Measurements from ENCODE around the gene MED13L.
"Not testable (repeated sequence)": the region's sequence is repeated elsewhere in the genome, so short reads cannot be mapped to it uniquely, and the experiment has no call there.

The MED13L gene

DNA sequence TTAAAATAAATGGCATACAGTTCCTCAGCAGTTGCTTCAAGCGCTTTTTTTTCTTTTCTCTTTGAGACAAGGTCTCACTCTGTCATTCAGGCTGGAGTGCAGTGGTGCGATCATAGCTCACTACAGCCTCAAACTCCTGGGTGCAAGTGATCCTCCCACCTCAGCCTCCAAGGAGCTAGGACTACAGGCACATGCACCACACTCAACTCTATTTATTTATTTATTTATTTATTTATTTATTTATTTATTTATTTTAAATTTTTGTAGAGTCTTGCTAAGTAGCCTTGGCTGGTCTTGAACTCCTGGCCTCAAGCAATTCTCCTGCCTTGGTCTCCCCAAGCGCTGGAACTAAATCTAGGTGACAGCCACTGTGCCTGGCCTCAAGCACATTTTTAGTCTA lies 132.0 kb downstream of the MED13L start:
- DNase-seq: no peak

DNA sequence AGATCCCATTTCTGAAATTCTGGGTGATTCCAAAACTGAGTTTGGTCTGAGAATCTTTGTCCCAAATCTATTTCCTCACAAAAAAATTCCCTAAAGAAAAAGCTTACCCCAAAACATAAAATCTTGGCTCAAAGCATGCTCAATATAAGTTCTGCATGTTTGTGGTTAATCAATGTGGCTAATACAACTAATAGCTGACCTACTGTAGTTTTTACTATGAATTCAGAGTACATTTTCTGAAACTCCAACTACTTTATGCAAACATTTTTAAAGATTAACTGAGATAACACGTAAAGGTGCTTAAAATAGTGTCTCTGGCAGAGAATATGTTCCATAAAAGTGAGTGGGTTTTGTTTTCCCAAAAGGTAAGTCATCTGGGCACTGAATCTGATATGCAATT lies 133.1 kb downstream of the MED13L start:
- DNase-seq: no peak

DNA sequence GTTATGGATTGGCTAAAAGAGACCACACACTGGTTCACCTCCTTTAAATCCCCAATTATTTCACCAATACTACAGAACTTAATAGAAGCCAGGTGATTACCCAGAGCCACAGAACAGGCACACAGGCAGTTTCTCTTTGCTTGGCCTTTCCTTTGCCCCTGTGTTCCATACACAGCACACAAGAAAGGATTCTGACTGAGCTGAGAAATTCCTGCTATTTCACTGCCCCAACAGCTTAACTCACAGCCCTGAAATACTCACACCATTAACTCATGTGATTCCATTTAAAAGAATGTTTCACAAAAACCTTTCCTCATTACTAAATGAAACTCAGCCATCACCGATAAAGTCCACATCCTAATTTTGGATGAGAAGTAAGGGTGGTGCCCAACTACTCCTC lies 133.6 kb downstream of the MED13L start:
- DNase-seq: no peak

DNA sequence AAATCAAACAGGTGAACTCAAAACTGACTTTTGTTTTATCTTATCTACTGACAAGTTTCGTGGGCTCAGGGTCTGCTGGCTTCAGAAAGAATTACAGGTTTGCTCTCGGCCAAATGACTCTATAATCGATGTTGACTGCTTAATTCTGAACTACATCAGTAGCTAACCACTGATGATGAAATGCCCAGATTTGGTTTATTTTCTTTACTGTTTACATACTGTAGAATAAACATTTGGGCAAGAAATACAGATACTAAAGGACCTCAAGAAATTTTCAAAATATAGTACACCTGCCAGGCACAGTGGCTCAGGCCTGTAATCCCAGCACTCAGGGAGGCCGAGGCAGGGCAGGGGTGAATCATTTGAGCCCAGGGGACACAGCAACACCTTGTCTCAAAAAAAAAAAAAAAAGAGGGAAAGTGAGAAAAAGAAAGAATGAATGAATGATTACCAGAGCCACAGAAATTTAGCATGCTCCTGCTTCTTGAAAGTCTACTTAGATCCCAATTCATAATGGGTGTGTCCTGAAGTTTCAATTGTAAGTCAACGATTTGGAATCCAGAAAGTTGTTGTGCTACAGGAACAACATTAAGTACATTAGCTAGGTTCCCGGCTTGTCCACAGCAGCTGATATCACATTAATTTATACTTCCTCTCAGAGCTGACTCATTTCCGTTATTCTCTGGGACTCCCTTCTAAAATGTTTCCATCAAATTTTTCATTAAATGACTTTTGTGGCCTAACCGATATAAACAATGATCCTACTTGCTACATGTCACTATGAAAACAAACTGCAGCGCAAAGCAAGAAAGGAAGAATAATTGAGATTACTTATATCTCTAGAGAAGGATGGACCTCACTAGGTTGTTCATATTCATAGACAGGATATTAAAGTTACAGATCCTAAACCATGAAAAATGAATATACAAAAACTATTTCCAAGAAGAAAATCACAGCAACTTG lies 134.3 kb downstream of the MED13L start:
- DNase-seq: no peak

DNA sequence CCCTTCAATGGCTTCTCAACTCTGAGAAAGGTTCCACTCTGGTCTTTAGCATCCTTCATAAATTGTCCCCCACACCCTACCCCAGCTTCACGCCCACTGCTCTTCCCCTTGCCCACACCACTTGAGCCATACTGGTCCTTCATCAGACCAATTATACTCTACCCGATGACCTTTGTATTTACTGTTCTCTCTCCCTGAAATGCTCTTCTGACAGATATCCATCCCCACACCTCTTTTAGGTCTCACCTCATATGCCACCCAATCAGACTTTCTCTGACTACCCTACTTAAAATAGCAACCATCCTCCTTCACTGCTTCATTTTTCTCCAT lies 135.7 kb downstream of the MED13L start:
- no peak for DNase-seq

DNA sequence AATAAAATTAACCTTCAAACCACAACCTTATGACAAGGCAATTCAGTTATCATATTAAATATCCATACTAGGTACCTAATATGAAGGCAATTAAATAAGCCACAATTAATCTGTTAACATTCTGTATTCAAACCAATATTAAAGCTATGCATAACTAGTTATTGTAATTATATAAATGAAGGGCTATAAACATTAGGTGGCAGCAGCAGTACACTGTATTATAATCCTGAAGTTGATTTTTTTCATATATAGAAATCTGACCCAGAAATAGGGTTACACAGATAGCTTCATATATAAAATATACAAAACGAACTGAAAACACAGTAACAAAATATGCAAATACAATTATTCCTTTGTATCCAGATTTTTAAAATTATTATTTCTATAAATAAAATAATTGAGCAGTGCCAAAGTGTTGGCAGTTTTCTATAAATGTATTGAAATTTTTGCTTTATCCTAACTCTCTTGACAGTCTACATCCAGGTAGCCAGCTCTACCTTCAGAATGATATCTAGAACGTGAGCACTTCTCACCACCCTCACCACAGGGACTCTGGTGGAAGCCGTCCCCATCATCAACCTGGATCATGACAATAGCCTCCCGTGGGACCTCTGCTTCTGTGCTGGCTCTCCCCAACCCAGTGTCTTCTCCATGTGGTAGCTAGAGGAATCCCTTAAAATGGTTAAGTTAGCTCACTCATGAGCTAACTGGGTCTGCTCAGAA lies 136.2 kb downstream of the MED13L start:
- no peak for DNase-seq

DNA sequence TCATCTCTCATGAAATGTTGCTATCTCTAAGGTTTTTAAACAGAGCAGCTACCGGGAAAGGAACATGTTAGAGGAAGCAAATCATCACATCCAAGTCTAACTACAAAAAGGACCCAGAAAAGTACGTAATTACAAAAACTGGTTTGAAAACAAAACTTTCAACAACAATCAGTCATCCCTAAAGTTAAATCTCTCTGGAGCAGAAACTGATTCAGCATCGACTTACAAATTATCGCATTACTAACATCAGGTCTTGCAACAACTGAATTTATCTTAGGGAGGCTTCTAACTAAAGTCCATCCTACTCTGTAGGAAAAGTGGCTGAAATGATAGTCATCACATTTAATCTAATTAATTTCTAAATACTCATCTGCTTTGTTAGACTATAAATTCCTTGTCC lies 137.0 kb downstream of the MED13L start:
- DNase-seq: no peak

DNA sequence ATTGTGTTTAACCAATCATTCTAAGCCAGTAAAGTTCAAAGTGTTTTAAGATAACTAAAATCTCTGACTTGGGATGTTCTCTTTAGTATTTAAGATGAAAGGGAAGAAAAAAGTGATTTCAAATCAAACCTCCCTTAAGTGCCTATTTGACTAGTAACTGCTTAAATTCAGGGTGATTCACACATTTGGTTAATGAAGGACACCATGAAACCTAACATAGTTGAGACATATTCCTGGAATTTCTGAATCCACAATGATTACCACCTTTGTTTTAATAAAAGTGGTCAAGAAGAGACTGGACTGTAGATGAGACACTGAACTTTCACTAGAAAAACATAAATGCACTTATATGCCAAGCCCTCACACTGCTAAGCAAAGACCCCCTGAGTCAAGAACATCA lies 138.7 kb downstream of the MED13L start:
- no peak for DNase-seq

DNA sequence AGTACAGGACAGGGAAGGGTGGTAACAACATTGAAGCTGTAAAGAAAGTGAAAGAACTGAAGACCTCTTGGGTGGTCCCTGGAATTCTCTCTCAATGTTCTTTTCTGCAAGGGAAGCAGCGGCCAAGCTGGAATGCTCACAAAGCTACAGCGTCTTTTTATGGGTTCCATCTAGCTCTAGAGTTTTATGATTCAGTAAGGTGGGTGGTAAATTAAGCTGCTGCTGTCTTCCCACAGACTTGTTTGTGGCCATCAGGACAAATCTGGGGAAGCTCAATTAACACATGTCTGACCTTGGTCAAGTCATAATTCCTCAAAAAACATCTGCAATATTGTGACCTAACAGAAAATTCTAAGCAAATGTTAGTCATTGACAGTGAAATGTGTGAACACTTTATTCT lies 139.1 kb downstream of the MED13L start:
- DNase-seq: no peak

DNA sequence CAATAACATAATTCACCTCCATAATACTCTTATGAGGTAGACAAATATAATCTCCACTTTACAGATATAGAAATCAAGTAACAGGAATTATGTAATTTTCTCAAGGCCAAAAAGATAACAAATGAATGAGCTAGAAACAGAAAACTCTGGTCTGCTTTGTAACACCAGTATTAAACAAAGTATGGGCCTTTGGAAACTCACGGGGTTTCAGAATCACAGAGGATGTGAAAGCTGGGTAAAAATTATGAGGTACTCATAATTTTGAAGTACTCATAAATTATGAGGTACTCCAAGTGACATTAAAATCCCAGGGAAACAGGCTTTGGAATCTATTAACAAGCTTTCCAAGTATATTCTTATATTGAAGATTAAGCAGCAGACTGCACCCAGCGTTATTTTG lies 140.2 kb downstream of the MED13L start:
- no peak for DNase-seq

DNA sequence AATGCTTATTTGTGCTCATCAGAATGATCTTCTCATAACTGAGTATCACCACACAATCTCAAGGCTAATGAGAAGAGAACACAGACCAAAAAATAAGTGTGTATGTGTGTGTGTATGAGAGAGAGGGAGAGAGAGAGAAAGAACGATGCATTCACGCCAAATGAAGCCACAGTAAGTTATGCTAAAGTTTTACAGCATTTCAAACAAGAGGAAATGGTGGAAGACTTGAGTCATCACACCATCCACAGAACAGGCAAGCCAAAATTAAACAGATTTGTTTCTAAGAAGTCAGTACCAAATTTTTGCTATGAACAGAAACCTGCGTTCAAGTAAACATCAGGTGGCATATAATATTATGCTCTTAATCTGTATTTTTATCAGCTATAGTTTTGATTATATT lies 141.2 kb downstream of the MED13L start:
- no peak for DNase-seq

DNA sequence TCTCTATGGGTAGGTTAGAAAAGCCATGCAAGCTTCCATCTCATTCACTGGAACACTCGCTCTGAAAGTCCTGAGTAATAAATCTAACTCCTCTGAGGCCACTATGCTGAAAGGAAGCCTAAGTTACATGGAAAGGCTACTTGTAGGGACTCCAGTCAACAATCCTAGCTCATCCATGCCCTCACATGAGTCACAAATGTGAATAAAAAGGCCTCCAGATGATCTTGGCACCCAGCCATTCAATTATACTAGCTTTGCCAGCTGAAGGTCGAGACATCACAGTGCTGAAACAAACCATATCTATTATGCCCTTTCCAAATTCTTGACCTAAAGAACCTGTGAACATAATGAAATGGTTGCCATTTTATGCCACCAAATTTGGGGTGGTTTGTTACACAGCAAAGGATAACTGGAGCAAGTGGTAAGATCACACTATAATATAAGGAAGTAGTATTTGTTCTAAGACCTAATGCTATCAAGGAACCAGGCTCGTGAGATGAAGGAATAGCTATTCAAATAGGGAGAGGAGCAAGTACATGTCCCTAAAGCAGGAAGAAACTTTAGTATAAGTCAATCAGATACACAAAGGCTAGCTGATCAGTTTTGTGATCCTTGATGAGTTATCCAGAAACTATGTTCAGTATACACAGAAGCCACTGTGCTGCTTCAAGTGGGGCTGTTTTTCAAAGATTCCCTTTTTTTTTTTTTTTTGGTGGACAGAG lies 142.1 kb downstream of the MED13L start:
- DNase-seq: no peak

DNA sequence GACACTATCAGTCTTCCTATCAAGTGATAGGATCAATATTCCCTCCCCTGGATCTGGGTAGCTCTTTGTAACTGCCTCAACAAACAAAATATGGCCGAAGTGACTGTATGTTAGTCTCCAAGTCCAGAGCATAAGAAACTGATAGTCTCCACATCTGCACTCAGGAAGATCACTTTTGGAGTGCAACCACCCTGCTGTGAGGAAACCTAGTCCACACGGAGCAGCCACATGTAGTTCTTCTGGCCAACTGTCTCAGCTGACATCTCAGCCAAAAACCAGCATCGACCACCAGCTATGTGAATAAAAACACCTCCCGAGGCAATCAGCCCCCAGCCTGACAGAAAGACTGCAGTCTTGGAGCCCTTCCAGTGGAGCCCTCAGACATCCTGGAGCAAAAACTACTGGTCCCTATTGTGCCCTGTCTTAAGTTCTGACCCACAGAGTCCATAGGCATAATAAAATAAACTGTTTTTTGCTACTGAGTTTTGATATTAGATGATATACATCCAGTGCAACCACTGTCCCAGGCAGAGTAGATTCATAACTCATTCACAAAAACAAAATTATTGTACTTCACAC lies 143.8 kb downstream of the MED13L start:
- no peak for DNase-seq

DNA sequence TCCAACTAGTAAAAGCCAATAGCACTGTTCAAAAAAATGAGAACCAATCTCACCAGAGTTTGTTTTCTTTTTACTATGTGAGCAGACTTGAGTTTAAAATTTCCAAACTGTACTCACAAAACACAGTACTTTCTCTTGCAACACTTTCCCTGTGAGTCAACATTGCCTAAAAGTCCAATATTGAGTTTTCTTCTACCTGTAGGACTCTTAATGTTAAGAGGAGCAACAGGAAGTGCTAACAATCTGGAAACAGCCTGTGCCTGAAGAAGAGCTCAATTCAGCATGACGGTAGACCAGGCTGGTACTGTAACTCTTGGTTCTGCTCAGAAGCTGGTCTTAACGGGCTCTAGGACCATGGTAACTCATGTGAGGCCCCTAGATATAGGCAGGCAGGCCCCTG lies 144.3 kb downstream of the MED13L start:
- DNase-seq: no peak

DNA sequence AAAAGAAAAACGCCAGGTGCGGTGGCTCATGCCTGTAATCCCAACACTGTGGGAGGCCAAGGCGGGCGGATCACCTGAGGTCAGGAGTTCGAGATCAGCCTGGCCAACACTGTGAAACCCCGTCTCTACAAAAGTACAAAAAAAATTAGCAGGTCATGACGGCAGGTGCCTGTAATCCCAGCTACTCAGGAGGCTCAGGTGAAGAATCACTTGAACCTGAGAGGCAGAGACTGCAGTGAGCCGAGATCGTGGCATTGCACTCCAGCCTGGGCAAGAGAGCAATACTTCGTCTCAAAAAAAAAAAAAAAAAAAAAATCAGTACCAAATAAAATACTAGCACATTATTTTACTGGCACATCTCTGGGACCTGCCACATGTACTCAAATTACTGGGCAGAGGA lies 145.5 kb downstream of the MED13L start:
- not testable (repeated sequence) for DNase-seq

DNA sequence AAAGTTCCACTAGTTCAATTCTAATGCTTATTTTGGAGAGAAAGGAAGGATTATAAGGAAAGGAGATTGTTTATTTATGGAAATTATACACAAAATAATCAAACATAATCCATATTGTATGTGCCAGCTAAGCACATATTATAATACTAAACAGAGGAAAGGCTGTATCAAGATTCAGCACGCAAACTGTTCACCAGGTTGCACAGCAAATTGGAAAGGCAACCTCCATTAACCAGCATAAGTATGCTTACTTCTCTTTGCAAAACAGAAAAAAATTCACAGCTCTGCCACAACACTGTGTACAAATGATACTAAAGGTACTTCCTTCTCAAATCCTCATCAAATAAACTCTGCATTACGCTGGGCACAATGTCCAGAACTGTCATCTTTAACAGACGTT lies 146.3 kb downstream of the MED13L start:
- DNase-seq: no peak

DNA sequence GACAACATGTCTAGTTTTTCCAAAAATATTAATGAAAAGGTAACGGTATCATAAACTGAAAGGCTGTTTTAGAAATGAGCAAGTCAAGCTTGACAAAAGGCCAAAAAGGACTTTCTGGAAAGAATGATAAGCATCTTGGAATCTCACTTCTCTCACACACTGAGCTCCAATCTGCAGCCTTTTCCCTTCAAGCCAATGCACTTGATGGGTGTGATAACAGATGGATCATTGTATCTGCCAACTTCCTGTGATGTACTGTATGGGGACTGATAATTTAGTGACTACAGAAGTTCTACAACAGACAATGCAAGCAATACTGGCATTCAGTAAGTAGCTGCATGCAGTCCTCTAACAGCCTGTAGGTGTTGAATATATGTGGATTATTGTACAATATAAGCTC lies 147.1 kb downstream of the MED13L start:
- DNase-seq: no peak

DNA sequence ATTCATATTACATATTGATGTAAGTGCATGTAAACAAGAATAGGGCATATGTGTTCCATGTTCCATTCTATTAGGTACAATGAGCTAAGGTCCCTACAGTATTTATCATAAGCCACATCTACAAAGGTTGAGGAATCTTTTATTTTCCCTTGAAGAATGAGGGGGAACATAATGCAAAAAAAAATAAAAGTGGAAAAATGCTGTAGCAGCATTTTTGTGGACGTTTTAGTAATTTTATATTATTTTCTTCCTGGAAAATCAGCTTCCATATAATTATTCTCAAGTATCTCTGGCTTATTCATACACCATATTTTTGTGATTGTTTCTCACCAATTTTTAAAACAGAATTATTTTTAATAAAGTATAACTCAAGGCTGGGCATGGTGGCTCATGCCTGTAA lies 148.7 kb downstream of the MED13L start:
- no peak for DNase-seq

DNA sequence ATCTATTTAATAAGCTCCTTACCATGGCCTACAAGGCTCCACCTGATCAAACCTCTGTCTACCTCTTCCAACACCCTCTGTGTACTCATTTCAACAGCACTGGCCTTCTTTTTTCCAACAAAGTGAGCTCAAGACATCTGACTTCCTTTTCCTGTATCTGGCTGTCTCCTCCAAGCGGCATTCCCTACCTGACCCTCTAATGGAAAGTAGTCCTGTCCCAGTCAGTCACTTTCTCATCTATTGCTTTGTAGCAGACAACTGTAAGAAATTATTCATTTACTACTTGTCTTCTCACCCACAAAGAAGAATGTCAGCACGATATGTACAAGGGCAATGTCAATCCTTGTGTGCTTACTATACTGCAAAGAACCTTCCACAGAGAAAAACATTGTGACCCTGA lies 149.6 kb downstream of the MED13L start:
- no peak for DNase-seq

DNA sequence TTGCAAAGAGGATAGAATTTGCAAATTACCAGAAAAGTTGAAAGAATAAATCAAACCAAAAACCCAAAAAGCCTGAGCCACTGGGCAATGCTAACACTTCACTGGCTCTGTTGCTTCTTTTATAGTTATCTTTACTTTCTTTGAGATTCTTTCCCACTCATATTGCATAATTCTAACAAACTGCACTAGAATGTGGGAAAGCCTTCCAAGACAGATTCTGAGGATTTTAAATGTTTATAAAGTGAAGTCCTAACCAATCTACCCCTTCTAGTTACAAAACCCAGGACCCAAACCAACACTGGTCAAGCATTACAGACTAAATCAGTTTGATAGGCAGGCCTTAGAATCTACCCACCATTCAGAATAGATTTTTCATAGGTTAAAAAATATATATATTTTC lies 150.9 kb downstream of the MED13L start:
- DNase-seq: no peak

DNA sequence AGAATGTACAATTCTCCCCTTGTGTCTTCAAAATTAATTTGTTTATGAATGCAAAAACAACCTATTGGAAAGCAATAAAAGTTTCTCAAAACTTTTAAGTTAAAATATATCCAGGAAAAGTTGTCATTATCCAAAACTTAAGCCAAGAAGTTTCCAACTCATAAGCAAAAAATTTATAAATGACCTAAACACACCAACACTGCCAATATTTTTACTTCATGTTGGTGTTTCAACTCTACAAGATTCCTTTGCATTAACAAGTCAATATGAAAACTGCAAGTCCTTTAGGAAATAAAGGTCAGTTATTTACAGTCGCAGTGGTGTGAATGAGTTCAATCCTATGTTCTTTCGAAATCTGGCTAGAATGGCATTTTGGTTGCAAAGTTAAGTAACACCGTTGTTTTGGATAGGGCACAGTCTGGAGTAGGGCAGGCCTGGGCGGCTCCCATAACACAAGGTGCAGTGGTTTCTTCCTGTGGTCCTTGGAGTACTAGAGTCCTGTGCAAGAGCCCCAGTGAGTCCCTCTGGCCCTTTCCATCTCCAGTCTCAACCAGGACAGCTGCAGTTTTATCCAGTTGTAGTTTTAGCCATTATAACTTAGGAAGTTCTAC lies 151.4 kb downstream of the MED13L start:
- no peak for DNase-seq

DNA sequence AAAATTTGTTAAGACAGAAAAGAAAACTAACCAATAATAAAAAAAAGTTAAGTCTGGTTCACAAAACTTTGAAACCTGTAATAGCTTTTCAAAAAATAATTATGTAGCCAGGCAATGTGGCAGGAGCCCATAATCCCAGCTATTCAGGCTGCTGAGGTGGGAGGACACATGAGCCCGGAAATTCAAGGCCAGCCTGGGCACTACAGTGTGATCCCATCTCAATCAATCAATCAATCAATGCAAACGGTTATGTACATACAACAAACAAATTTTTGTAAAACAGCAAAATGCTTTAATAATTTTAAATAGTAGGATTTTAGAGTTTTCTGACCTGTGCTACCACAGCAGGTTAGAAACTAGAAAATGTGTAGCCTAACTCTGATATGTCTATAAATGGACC lies 152.4 kb downstream of the MED13L start:
- no peak for DNase-seq
